Hepatocyte (in vitro differentiated cells): Measurements from ENCODE around the gene ARL16. TPM values are rescaled to one million over a fixed set of nuclear protein-coding genes. Genes with fewer than 3 reads are reported as not detected.

ENCODE experiments used
- DNase-seq: peaks from one replicate; pipeline ENCODE4 v3.0.0-alpha.2; 2016; ENCODE audit warnings: low spot score
- H2AFZ ChIP-seq: fragments of 200-600 bp; sonication (generic); 2 replicates; pipeline ENCODE4 v1.6.0; 2016; ENCODE audit warnings: antibody characterized with exemption, mild to moderate bottlenecking
- H3K27ac ChIP-seq: fragments of 200-600 bp; sonication (generic); 2 replicates; pipeline ENCODE4 v1.5.1; 2016; ENCODE audit warnings: mild to moderate bottlenecking
- H3K27me3 ChIP-seq: fragments of 200-600 bp; sonication (generic); 2 replicates; pipeline ENCODE4 v1.6.1; 2016
- H3K36me3 ChIP-seq: fragments of 200-600 bp; sonication (generic); replicated peaks from 2 replicates; pipeline ENCODE4 v1.5.1; 2016; ENCODE audit warnings: low read depth; ENCODE audit not compliant: insufficient read depth
- H3K4me1 ChIP-seq: fragments of 200-600 bp; sonication (generic); 2 replicates; pipeline ENCODE4 v1.5.1; 2016; ENCODE audit warnings: mild to moderate bottlenecking, moderate library complexity; ENCODE audit not compliant: insufficient read depth
- H3K4me2 ChIP-seq: fragments of 200-600 bp; sonication (generic); 2 replicates; pipeline ENCODE4 v1.6.0; 2016
- H3K4me3 ChIP-seq: fragments of 200-600 bp; sonication (generic); 2 replicates; pipeline ENCODE4 v1.5.1; 2016; ENCODE audit warnings: mild to moderate bottlenecking
- H3K79me2 ChIP-seq: fragments of 200-600 bp; sonication (generic); 2 replicates; pipeline ENCODE4 v1.6.0; 2017; ENCODE audit warnings: mild to moderate bottlenecking
- H3K9me2 ChIP-seq: fragments of 200-600 bp; sonication (generic); replicated peaks from 2 replicates; pipeline ENCODE4 v1.6.0; 2017; ENCODE audit warnings: mild to moderate bottlenecking; ENCODE audit not compliant: insufficient read depth
- H3K9me3 ChIP-seq: fragments of 200-600 bp; sonication (generic); 2 replicates; pipeline ENCODE4 v1.5.1; 2016; ENCODE audit warnings: low read depth, mild to moderate bottlenecking
- H4K20me1 ChIP-seq: fragments of 200-600 bp; sonication (generic); 2 replicates; pipeline ENCODE4 v1.6.0; 2016; ENCODE audit warnings: mild to moderate bottlenecking; ENCODE audit not compliant: insufficient read depth, poor library complexity, severe bottlenecking
- CTCF ChIP-seq: fragments of 200-600 bp; sonication (generic); IDR thresholded peaks from 2 replicates; pipeline ENCODE4 v1.5.1; 2016; ENCODE audit warnings: antibody characterized with exemption, mild to moderate bottlenecking; ENCODE audit not compliant: poor library complexity
- EZH2 ChIP-seq: fragments of 200-600 bp; sonication (generic); IDR thresholded peaks from 2 replicates; pipeline ENCODE4 v1.6.1; 2016; ENCODE audit warnings: antibody characterized with exemption, mild to moderate bottlenecking, borderline replicate concordance
- EZH2phosphoT487 ChIP-seq: fragments of 200-600 bp; sonication (generic); IDR thresholded peaks from one replicate; pipeline ENCODE4 v1.6.1; 2018; ENCODE audit warnings: antibody characterized with exemption, mild to moderate bottlenecking, low read depth, moderate library complexity; ENCODE audit not compliant: unreplicated experiment, severe bottlenecking
- WGBS: methylation state at CpG from one replicate; pipeline ENCODE4 v1.1.6; 2016; ENCODE audit warnings: low lambda C conversion rate; ENCODE audit errors: missing lambda C conversion rate; 5-methylcytosine and 5-hydroxymethylcytosine counted together
- polyA plus RNA-seq: library from polyadenylated mRNA; unstranded; fragments of >200 nt; fragmentation: Nextera tagmentation; extraction: Ambion mirVana; gene quantifications from 2 replicates; pipeline ENCODE4 v1.2.1, GENCODE V29; 2016
- total RNA-seq: library from RNA; depleted of rRNA; stranded (reverse); fragments of >200 nt; gene quantifications from 2 replicates; pipeline ENCODE4 v1.2.3, GENCODE V29; 2014

Gene ARL16
- total and polyA plus RNA-seq, 2 experiments from 2014 or later: 38.8 to 70.6 TPM

DNA sequence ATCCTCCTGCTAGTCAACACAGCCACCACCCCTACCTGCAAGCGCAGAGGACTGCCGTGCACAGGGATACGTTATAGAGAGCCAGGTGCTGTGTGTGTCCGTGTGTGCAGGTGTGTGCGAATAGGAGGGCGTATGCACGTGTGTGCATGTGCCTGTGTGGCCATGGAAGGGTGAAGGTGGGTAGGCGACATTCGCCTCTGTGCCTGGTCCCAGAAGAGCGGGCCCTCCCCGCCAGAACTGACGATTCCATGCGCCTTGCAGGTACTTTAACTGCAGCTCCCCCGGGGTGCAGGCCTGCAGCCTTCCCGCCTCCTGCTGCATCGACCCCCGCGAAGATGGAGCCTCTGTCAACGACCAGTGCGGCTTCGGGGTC is 36.0 kb downstream of the ARL16 start:
- Histone ChIP-seq H3K4me1 (no peaks in the 10 kb centered on the region), H3K9me2 (no peaks in the 10 kb centered on the region), H3K36me3 (no peaks in the 10 kb centered on the region), H3K4me3 (no peak overlapping the region), H3K9me3 (no peaks in the 10 kb centered on the region), H3K79me2 (no peaks in the 10 kb centered on the region), H4K20me1 (no peaks in the 10 kb centered on the region), H3K4me2 (no peak overlapping the region), H3K27ac (no peak overlapping the region), H3K27me3 (peaks cover 6% of the 10 kb centered on the region), H2AFZ (no peak overlapping the region)
- 73% methylated on average over 21 of the region's 21 CpGs for WGBS
- no peak for TF ChIP-seq EZH2phosphoT487
- no peak for TF ChIP-seq EZH2
- TF ChIP-seq CTCF: no peak
- DNase-seq: no peak

DNA sequence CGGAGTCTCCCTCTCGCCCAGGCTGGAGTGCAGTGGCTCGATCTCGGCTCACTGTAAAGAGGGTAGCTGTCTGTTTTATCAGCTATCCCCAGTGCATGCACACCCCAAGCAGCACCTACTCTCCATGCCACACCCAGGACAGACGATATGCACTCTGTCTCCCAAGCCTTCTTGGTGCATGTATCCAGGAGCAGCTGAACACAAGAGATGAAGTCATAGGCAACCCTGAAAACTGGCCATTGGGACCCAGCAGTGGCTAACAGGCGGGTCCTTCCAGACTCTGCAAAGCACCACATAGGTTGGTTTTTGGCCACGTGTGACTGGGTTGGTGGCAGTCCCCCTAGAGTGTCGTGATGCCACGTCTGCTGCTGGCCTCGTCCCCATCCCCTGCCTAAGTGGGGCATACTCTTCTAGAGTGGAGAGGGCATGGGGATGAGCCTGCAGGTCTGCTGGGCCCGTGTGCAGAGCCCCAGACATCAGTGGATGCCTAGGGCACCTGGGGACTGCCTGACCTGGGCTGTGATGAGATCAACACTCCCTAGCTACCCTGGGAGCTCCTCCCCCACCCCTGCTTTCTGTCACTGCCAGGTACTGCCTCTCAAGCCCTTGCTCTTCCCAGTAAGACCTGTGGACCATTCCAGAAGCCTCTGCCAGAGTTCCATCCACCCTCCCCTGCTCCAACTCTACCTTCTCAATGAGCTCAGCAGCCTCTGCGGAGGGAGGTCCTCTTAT is 36.6 kb downstream of the ARL16 start:
- DNase-seq: no peak
- H3K79me2 ChIP-seq: no peaks in the 10 kb centered on the region
- TF ChIP-seq CTCF (no peak), EZH2 (no peak), EZH2phosphoT487 (no peak)
- H3K9me3 ChIP-seq: no peaks in the 10 kb centered on the region
- no peak overlapping the region for H3K4me2 ChIP-seq
- H3K27ac ChIP-seq: no peak overlapping the region
- H3K27me3 ChIP-seq: peaks cover 6% of the 10 kb centered on the region
- H3K9me2 ChIP-seq: no peaks in the 10 kb centered on the region
- no peak overlapping the region for H2AFZ ChIP-seq
- H4K20me1 ChIP-seq: no peaks in the 10 kb centered on the region
- no peak overlapping the region for H3K4me3 ChIP-seq
- 79% methylated on average over 12 of the region's 12 CpGs for WGBS
- no peaks in the 10 kb centered on the region for H3K4me1 ChIP-seq
- no peaks in the 10 kb centered on the region for H3K36me3 ChIP-seq

GRCh38 chr17:81644976-81645952 is 38.3 kb downstream of the ARL16 start:
- peaks cover 6% of the 10 kb centered on the region for H3K27me3 ChIP-seq
- TF ChIP-seq CTCF: no peak
- TF ChIP-seq EZH2phosphoT487: no peak
- 93% methylated on average over 29 of the region's 29 CpGs for WGBS

More at GRCh38 chr17:81644976-81645952, 38.3 kb downstream of the ARL16 start:
- Histone ChIP-seq H4K20me1 (no peaks in the 10 kb centered on the region), H3K9me2 (no peaks in the 10 kb centered on the region), H2AFZ (no peak overlapping the region), H3K9me3 (no peaks in the 10 kb centered on the region), H3K4me1 (no peaks in the 10 kb centered on the region), H3K36me3 (no peaks in the 10 kb centered on the region), H3K27ac (no peak overlapping the region), H3K4me2 (no peak overlapping the region), H3K79me2 (no peaks in the 10 kb centered on the region), H3K4me3 (no peak overlapping the region)
- DNase-seq: no peak
